SJSA1 (cell line): ENCODE measurements around the gene KLHDC3. TPM values are rescaled to one million over a fixed set of nuclear protein-coding genes. Genes with fewer than 3 reads are reported as not detected.

Source experiments
- DNase-seq, 2 experiments: peaks; one replicate each; pipeline ENCODE4 v3.0.0-alpha.2; 2015 to 2020; ENCODE audit warnings: low spot score in 2 of 2, low read depth in 1 of 2
- H3K27ac ChIP-seq: fragments of 250-450 bp; sonication (Bioruptor Pico); 2 replicates; pipeline ENCODE4 v1.5.1; 2020; ENCODE audit warnings: mild to moderate bottlenecking, moderate library complexity
- H3K27me3 ChIP-seq: fragments of 250-450 bp; sonication (Bioruptor Pico); replicated peaks from 2 replicates; pipeline ENCODE4 v1.5.1; 2020; ENCODE audit warnings: mild to moderate bottlenecking, moderate library complexity
- H3K36me3 ChIP-seq: fragments of 250-450 bp; sonication (Bioruptor Pico); 2 replicates; pipeline ENCODE4 v1.5.1; 2020; ENCODE audit warnings: mild to moderate bottlenecking
- H3K4me1 ChIP-seq: fragments of 250-450 bp; sonication (Bioruptor Pico); replicated peaks from 2 replicates; pipeline ENCODE4 v1.6.1; 2021; ENCODE audit warnings: mild to moderate bottlenecking
- H3K4me3 ChIP-seq: fragments of 250-450 bp; sonication (Bioruptor Pico); 2 replicates; pipeline ENCODE4 v1.5.1; 2020; ENCODE audit warnings: mild to moderate bottlenecking
- H3K9me3 ChIP-seq: fragments of 250-450 bp; sonication (Bioruptor Pico); replicated peaks from 2 replicates; pipeline ENCODE4 v1.5.1; 2020; ENCODE audit warnings: mild to moderate bottlenecking
- total RNA-seq: library from RNA; depleted of rRNA; stranded (reverse); fragments of >200 nt; shearing (Covaris generic); gene quantifications from 2 replicates; pipeline ENCODE4 v1.2.3, GENCODE V29; 2014; rRNA removed

The KLHDC3 gene, protein sequence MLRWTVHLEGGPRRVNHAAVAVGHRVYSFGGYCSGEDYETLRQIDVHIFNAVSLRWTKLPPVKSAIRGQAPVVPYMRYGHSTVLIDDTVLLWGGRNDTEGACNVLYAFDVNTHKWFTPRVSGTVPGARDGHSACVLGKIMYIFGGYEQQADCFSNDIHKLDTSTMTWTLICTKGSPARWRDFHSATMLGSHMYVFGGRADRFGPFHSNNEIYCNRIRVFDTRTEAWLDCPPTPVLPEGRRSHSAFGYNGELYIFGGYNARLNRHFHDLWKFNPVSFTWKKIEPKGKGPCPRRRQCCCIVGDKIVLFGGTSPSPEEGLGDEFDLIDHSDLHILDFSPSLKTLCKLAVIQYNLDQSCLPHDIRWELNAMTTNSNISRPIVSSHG
- 109 and 118 TPM in 2 replicates for total RNA-seq

DNA sequence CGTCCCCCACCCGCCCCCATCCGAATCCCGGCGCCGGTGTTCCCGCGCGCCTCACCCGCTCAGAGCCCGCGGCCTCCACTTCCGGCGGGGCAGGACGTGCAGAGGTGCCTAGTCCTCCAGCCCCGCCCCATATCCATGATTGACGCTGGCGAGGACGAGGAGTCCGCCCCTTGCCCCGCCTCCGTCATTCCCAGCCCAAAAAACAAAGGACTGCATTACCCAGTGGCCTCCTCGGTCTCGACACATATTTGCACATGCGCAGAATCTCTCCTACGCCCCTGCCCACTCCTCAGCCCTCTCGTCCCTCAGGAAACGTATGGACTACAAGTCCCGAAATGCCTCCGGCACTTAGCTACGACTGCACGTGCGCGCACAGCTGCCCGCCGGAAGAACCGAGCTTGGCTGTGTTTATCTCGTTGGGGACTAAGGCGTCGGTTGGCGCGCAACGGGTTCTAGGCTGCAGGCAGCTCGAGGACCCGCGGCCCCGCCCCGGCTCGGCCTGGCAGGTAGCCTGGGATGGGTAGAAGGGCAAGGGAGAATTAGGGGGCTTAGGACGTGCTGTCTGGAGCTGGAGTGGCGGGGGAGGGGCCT, at the start of gene KLHDC3, which contains the start of gene MEA1:
KLHDC3 (plus strand) TSS at position 407 of the 591 bp plus-strand sequence. CDS start 2,944 bp downstream, outside the sequence.
MEA1 (minus strand) TSS at position 104 of the 591 bp plus-strand sequence. CDS start 133 bp downstream, outside the sequence.
- H3K36me3 ChIP-seq, result peaks cover 73% of the 10 kb centered on the region

GRCh38 chr6:42966571-42966970, 47.5 kb upstream of the KLHDC3 start:
- Histone ChIP-seq H3K36me3 (peaks cover 36% of the 10 kb centered on the region), H3K4me1 (peaks cover 8% of the 10 kb centered on the region), H3K9me3 (no peaks in the 10 kb centered on the region), H3K27me3 (no peaks in the 10 kb centered on the region), H3K4me3 (no peak overlapping the region), H3K27ac (no peak overlapping the region)
- no peak for DNase-seq

More for the DNA sequence above, at the start of gene KLHDC3, which contains the start of gene MEA1:
- Histone ChIP-seq H3K27ac (peak within 1 kb of the TSS; percentile 53), H3K4me3 (peak within 1 kb of the TSS; percentile 59), H3K9me3 (no peaks in the 10 kb centered on the region), H3K4me1 (peaks cover 7% of the 10 kb centered on the region; the same call in 1 of the 2 replicates), H3K27me3 (no peaks in the 10 kb centered on the region)
- DNase-seq, result peak; percentile 99 to 100

GRCh38 chr6:42967228-42967627, 46.8 kb upstream of the KLHDC3 start:
- H3K4me1 ChIP-seq, result peaks cover 9% of the 10 kb centered on the region
- no peaks in the 10 kb centered on the region for H3K9me3 ChIP-seq
- H3K4me3 ChIP-seq, result no peak overlapping the region
- DNase-seq, result no peak
- no peak overlapping the region for H3K27ac ChIP-seq
- no peaks in the 10 kb centered on the region for H3K27me3 ChIP-seq
- H3K36me3 ChIP-seq, result peaks cover 36% of the 10 kb centered on the region

DNA sequence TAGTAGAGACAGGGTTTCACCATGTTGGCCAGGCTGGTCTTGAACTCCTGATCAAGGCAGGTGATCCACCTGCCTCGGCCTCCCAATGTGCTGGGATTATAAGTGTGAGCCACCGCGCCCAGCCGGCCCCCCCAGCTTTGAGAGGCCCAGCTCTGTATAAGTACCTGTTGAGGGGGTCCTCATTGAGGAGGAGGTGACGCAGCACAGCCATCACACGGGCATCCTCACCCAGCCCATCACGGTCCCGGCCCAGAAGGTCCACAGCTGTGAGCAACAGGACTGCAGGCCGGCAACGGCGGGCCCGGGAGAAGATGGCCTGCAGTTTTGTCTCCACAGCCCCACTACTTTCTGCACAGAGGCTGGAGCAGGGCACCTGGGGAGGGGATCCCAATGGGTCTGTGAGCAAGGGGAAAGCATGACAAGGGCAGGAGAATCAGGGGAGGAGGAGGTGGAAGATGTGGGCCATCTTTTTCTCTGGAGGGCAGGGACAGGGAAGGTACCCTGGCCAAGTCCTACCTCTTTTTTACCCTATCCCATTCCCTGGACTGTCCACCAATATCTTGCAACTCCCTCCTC, 45.8 kb upstream of the KLHDC3 start:
- no peak for DNase-seq
- Histone ChIP-seq H3K36me3 (peaks cover 37% of the 10 kb centered on the region), H3K27ac (no peak overlapping the region), H3K9me3 (no peaks in the 10 kb centered on the region), H3K4me3 (no peak overlapping the region), H3K4me1 (peaks cover 9% of the 10 kb centered on the region), H3K27me3 (no peaks in the 10 kb centered on the region)

- Histone ChIP-seq H3K9me3 (no peaks in the 10 kb centered on the region), H3K36me3 (peaks cover 36% of the 10 kb centered on the region), H3K27me3 (no peaks in the 10 kb centered on the region), H3K27ac (no peak overlapping the region), H3K4me1 (peaks cover 9% of the 10 kb centered on the region), H3K4me3 (no peak overlapping the region)
- no peak for DNase-seq
Measured at GRCh38 chr6:42968783-42969182, 45.3 kb upstream of the KLHDC3 start.

DNA sequence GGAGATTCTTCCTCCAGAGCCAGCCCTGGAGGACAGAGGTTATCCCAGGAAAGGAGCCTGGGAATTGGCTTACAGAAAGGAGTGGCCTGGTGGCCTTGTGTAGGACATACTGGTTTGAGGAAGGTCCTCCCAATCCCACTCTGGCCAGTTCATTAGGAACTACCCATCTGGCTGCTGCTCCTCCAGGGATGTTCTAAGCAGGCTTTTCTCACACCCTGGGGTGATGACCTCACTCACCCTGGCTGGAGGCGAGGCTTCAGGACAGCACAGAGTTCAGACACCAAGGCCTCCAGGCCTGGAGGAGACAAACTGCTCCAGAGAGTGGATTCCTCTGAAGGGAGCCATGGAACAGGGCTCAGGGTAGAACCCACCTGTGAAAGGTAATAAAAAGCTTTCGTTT, 44.6 kb upstream of the KLHDC3 start:
- Histone ChIP-seq H3K4me3 (no peak overlapping the region), H3K4me1 (peaks cover 9% of the 10 kb centered on the region), H3K9me3 (no peaks in the 10 kb centered on the region), H3K36me3 (peaks cover 31% of the 10 kb centered on the region), H3K27ac (no peak overlapping the region), H3K27me3 (no peaks in the 10 kb centered on the region)
- no peak for DNase-seq

GRCh38 chr6:42969934-42970333, 44.1 kb upstream of the KLHDC3 start:
- peaks cover 9% of the 10 kb centered on the region for H3K4me1 ChIP-seq
- no peaks in the 10 kb centered on the region for H3K9me3 ChIP-seq
- H3K36me3 ChIP-seq, result peaks cover 31% of the 10 kb centered on the region
- H3K27ac ChIP-seq, result no peak overlapping the region
- H3K27me3 ChIP-seq, result no peaks in the 10 kb centered on the region
- no peak for DNase-seq
- H3K4me3 ChIP-seq, result no peak overlapping the region

DNA sequence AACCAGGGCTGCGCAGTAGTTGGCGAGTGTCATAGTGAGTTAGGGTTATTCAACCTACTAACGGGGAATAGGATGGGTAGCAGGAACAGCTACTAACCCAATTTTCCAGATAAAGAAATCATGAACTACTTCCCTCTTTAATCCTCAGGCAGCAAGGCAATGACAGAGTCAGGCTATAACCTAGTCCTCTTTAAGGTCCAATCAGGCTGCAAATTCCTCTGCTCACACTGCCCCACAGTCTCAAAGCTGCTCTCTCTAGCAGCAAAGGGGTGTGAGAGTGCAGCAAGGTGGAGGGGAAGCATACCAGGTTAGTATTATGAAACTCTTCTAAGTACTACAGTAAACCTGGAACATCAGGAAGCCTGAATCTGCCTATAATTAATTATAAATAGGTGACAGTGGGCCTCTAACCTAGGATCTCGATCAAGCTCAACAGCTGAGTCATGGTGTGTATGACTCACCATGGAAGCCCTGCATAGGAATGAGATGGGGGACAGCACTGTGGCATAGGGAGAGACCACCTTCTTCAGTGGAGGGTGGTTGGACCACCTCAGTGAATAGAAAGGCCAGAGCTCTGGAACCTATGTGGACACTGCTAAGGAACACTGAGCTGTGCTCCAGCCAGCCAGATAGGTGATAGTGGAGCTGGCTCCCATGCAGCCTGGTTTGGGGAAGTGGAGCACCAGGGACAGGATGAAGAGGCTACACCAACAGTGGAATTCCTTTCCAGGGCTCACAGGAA, 43.0 kb upstream of the KLHDC3 start:
- 0 out of 2 replicates have a peak overlapping the region, but pooled peaks have one; percentile 5 for H3K27ac ChIP-seq
- no peaks in the 10 kb centered on the region for H3K27me3 ChIP-seq
- peaks cover 31% of the 10 kb centered on the region for H3K36me3 ChIP-seq
- H3K4me1 ChIP-seq, result peaks cover 9% of the 10 kb centered on the region
- peak in 1 of 2 experiments; percentile 40 for DNase-seq
- H3K9me3 ChIP-seq, result no peaks in the 10 kb centered on the region
- no peak overlapping the region for H3K4me3 ChIP-seq

DNA sequence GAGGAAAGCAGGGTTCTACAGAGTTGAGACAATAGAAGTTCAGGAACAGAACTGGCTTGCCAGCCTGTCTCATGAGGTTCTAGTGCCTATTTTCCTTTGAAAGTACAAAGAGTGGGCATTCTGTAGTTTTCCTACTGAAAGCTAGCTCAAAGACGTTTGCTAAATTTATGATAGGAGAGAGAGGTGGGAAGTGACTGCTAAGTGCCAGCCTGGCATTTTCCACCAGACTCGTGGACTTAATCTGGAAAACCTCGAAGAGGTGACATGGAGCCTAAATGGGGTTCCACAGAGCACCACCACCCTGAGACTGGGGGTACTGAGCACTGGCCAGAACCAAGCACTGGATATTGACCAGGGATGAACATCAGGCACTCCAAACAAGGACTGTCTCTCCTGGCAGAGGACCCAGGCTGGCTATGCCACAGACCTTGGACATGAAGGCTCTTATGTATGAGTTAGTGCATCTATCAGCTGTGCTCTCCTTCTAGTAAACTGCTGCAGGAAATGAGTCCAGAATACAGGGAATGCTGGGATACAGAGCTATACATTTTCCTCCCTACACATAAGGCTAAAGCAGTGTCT, 42.2 kb upstream of the KLHDC3 start:
- Histone ChIP-seq H3K4me3 (no peak overlapping the region), H3K27me3 (no peaks in the 10 kb centered on the region), H3K27ac (no peak overlapping the region), H3K36me3 (peaks cover 28% of the 10 kb centered on the region), H3K9me3 (no peaks in the 10 kb centered on the region), H3K4me1 (peaks cover 9% of the 10 kb centered on the region)
- DNase-seq, result no peak

GRCh38 chr6:42973926-42974325, 40.1 kb upstream of the KLHDC3 start:
- Histone ChIP-seq H3K27me3 (no peaks in the 10 kb centered on the region), H3K4me1 (peaks cover 21% of the 10 kb centered on the region), H3K27ac (no peak overlapping the region), H3K36me3 (peaks cover 29% of the 10 kb centered on the region), H3K4me3 (no peak overlapping the region), H3K9me3 (no peaks in the 10 kb centered on the region)
- DNase-seq, result no peak

DNA sequence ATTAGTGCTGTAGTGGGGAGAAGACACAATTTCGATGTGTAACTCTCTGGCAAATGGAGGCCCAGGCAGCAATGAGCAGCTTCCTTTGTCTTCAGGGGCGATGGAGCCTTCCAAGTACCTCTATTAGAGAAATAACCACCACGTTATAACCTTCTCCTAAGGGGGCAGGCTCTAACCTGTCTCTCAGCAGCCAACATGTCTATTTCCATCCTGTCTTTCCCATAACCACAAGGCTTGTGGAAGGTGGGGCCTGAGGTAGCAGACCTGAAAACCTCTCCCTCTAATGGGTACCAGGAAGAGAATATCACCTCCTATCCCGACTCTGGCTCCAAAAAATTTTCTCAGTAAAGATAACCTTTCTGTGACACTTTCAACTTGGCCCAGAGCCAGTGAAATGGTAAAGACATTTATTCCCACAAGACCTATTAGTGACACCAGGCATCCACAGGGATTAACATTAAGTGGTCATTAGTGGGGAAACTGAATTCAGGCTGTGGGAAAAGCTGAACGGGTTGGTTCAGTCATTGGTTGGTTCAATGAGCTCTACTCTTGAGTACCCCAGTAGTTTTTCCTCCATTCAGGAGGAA, 39.0 kb upstream of the KLHDC3 start:
- H3K4me3 ChIP-seq, result no peak overlapping the region
- DNase-seq, result no peak
- H3K9me3 ChIP-seq, result no peaks in the 10 kb centered on the region

DNA sequence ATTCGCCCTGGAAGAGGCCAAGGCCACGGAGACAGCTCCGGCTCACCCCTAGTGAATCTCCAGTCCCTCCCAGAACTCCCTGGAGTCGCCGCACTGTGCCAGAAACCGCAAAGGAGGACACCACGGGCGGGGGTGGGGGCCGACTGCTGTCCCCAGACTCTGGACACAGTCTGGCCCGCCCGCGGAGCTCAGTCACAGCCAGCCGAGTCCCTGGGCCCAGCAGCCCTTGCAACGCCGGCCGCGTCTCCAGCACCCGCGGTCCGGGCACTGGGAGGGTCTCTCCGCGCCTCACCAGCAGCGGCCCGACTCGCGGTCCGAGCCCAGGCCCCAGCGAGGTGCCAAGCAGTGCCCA, 35.6 kb upstream of the KLHDC3 start:
- Histone ChIP-seq H3K27me3 (no peaks in the 10 kb centered on the region), H3K4me3 (peak overlapping the region; percentile 84), H3K36me3 (peaks cover 12% of the 10 kb centered on the region), H3K9me3 (no peaks in the 10 kb centered on the region), H3K27ac (peak overlapping the region; percentile 71), H3K4me1 (peaks cover 33% of the 10 kb centered on the region)
- DNase-seq, result peak; percentile 71 to 77

More for the DNA sequence above, 39.0 kb upstream of the KLHDC3 start:
- Histone ChIP-seq H3K4me1 (peaks cover 30% of the 10 kb centered on the region), H3K27me3 (no peaks in the 10 kb centered on the region), H3K36me3 (peaks cover 21% of the 10 kb centered on the region), H3K27ac (no peak overlapping the region)
